KMS-11 (cell line): Measurements from ENCODE around the gene MIF.

Source experiments
- H2AFZ ChIP-seq: fragments of 200-600 bp; sonication (generic); 2 replicates; pipeline ENCODE4 v1.6.1; 2016; ENCODE audit warnings: antibody characterized with exemption, mixed run types, low read depth
- H3K27ac ChIP-seq: fragments of 200-600 bp; sonication (generic); 2 replicates; pipeline ENCODE4 v1.6.1; 2016; ENCODE audit warnings: mild to moderate bottlenecking, mixed run types
- H3K27me3 ChIP-seq: fragments of 200-600 bp; sonication (generic); 2 replicates; pipeline ENCODE4 v1.6.1; 2017; ENCODE audit warnings: mild to moderate bottlenecking, low read depth, mixed run types, moderate library complexity; ENCODE audit not compliant: insufficient read depth
- H3K36me3 ChIP-seq: fragments of 200-600 bp; sonication (generic); 2 replicates; pipeline ENCODE4 v1.6.1; 2017; ENCODE audit warnings: mild to moderate bottlenecking, mixed run types; ENCODE audit not compliant: insufficient read depth
- H3K4me1 ChIP-seq: fragments of 200-600 bp; sonication (generic); 2 replicates; pipeline ENCODE4 v1.6.1; 2016; ENCODE audit warnings: mild to moderate bottlenecking, low read depth, mixed run types; ENCODE audit not compliant: poor library complexity, severe bottlenecking
- H3K4me2 ChIP-seq: fragments of 200-600 bp; sonication (generic); 2 replicates; pipeline ENCODE4 v1.7.0; 2016; ENCODE audit warnings: mild to moderate bottlenecking, mixed run types
- H3K4me3 ChIP-seq: fragments of 200-600 bp; sonication (generic); IDR thresholded peaks from 2 replicates; pipeline ENCODE4 v1.6.1; 2017; ENCODE audit warnings: low read depth, low read length, mixed read lengths; ENCODE audit not compliant: insufficient read depth
- H3K79me2 ChIP-seq: fragments of 200-600 bp; sonication (generic); 2 replicates; pipeline ENCODE4 v1.6.1; 2016; ENCODE audit warnings: low read depth, mixed run types; ENCODE audit not compliant: insufficient read depth
- H3K9ac ChIP-seq: fragments of 200-600 bp; sonication (generic); 2 replicates; pipeline ENCODE4 v1.6.1; 2016; ENCODE audit warnings: mild to moderate bottlenecking, mixed run types
- H4K20me1 ChIP-seq: fragments of 200-600 bp; sonication (generic); 2 replicates; pipeline ENCODE4 v1.6.1; 2016; ENCODE audit warnings: mild to moderate bottlenecking, mixed run types; ENCODE audit not compliant: insufficient read depth
- CTCF ChIP-seq: fragments of 200-600 bp; sonication (generic); conservative IDR thresholded peaks from 2 replicates; pipeline ENCODE4 v1.6.1; 2017; ENCODE audit warnings: low read depth, mild to moderate bottlenecking, antibody characterized with exemption, low read length, moderate library complexity, mixed read lengths

Gene MIF

GRCh38 chr22:23908587-23909205 lies 14.5 kb downstream of the MIF start:
- H3K79me2 ChIP-seq: no peaks in the 10 kb centered on the region
- no peaks in the 10 kb centered on the region for H4K20me1 ChIP-seq
- no peaks in the 10 kb centered on the region for H3K36me3 ChIP-seq
- no peak for TF ChIP-seq CTCF
- H3K4me2 ChIP-seq: 0 out of 2 replicates have a peak overlapping the region, but pooled peaks have one; percentile 13
- no peak overlapping the region for H3K27ac ChIP-seq
- H3K27me3 ChIP-seq: no peaks in the 10 kb centered on the region
- no peak overlapping the region for H2AFZ ChIP-seq
- peaks cover 21% of the 10 kb centered on the region for H3K4me1 ChIP-seq
- H3K9ac ChIP-seq: no peak overlapping the region
- no peak overlapping the region for H3K4me3 ChIP-seq

GRCh38 chr22:23909296-23909898 lies 15.2 kb downstream of the MIF start:
- Histone ChIP-seq H3K4me1 (peaks cover 25% of the 10 kb centered on the region), H2AFZ (peak overlapping the region; percentile 11; the same call in 1 of the 2 replicates), H3K27me3 (no peaks in the 10 kb centered on the region), H3K27ac (no peak overlapping the region), H4K20me1 (no peaks in the 10 kb centered on the region), H3K4me3 (no peak overlapping the region), H3K9ac (no peak overlapping the region), H3K4me2 (0 out of 2 replicates have a peak overlapping the region, but pooled peaks have one; percentile 5), H3K36me3 (no peaks in the 10 kb centered on the region), H3K79me2 (no peaks in the 10 kb centered on the region)
- no peak for TF ChIP-seq CTCF

- Histone ChIP-seq H3K79me2 (no peaks in the 10 kb centered on the region), H4K20me1 (no peaks in the 10 kb centered on the region), H3K4me2 (no peak overlapping the region), H3K4me3 (no peak overlapping the region), H3K9ac (no peak overlapping the region), H3K36me3 (no peaks in the 10 kb centered on the region), H3K27me3 (no peaks in the 10 kb centered on the region), H2AFZ (no peak overlapping the region), H3K27ac (no peak overlapping the region), H3K4me1 (peaks cover 29% of the 10 kb centered on the region)
- no peak for TF ChIP-seq CTCF
These were observed 16.5 kb downstream of the MIF start for GRCh38 chr22:23910496-23911190.

- Histone ChIP-seq H3K4me1 (peaks cover 29% of the 10 kb centered on the region), H3K4me2 (no peak overlapping the region), H3K4me3 (no peak overlapping the region), H3K36me3 (no peaks in the 10 kb centered on the region), H3K9ac (no peak overlapping the region), H4K20me1 (no peaks in the 10 kb centered on the region), H3K27me3 (no peaks in the 10 kb centered on the region), H2AFZ (no peak overlapping the region), H3K27ac (no peak overlapping the region), H3K79me2 (no peaks in the 10 kb centered on the region)
- TF ChIP-seq CTCF: no peak
These were observed 17.3 kb downstream of the MIF start for GRCh38 chr22:23911318-23911980.
